Measurements from ENCODE around the gene KRTAP3-2. TPM values are rescaled to one million over a fixed set of nuclear protein-coding genes. Genes with fewer than 3 reads are reported as not detected.

KRTAP3-2 gene
- polyA plus RNA-seq, 1 donor from 2014 or later = not detected

GRCh38 chr17:41001795-41002194 lies 2.1 kb upstream of the KRTAP3-2 start:
- TF ChIP-seq EP300 (conservative IDR thresholded peaks at IDR 0.05; ENCODE audit: poor library complexity, severe bottlenecking) = no peak
- TF ChIP-seq REST (IDR thresholded peaks at IDR 0.05; ENCODE audit: borderline replicate concordance) = no peak
- TF ChIP-seq MXI1 (conservative IDR thresholded peaks at IDR 0.05; ENCODE audit: poor library complexity, severe bottlenecking) = no peak
- no peak for TF ChIP-seq SMC3 (conservative IDR thresholded peaks at IDR 0.05; ENCODE audit: poor library complexity)
- TF ChIP-seq RAD21 (conservative IDR thresholded peaks at IDR 0.05) = no peak
- TF ChIP-seq EZH2 (IDR thresholded peaks at IDR 0.05; ENCODE audit: borderline replicate concordance, insufficient read depth, low read length, poor library complexity, severe bottlenecking) = no peak
- TF ChIP-seq POLR2AphosphoS5 (IDR thresholded peaks at IDR 0.05) = no peak
- no peak overlapping the region for H3K27ac ChIP-seq (ENCODE audit: low read length)
- H3K79me2 ChIP-seq (replicated peaks; ENCODE audit: insufficient read depth, low read length) = no peaks in the 10 kb centered on the region
- no peaks in the 10 kb centered on the region for H3K9me3 ChIP-seq (ENCODE audit: low read length)
- no peaks in the 10 kb centered on the region for H4K20me1 ChIP-seq (ENCODE audit: insufficient read depth)
- no peak overlapping the region for H3K4me3 ChIP-seq (ENCODE audit: low read length)
- no peaks in the 10 kb centered on the region for H3K27me3 ChIP-seq (ENCODE audit: insufficient read depth, low read depth, low read length)
- H3K4me2 ChIP-seq (ENCODE audit: low read length) = no peak overlapping the region
- no peaks in the 10 kb centered on the region for H3K9me2 ChIP-seq (ENCODE audit: insufficient read depth, low read length)
- no peaks in the 10 kb centered on the region for H3F3A ChIP-seq (ENCODE audit: insufficient read depth, low read length, poor library complexity, severe bottlenecking)
- no peak overlapping the region for H2AFZ ChIP-seq (ENCODE audit: low read depth, low read length)
- H3K9ac ChIP-seq (ENCODE audit: low read length) = no peak overlapping the region
- H3K36me3 ChIP-seq (ENCODE audit: insufficient read depth, low read length) = no peaks in the 10 kb centered on the region

- H3K9me2 ChIP-seq (ENCODE audit: insufficient read depth, low read length) = no peaks in the 10 kb centered on the region
- H3K79me2 ChIP-seq (replicated peaks; ENCODE audit: insufficient read depth, low read length) = no peaks in the 10 kb centered on the region
- H3K4me3 ChIP-seq (ENCODE audit: low read length) = no peak overlapping the region
- no peaks in the 10 kb centered on the region for H3F3A ChIP-seq (ENCODE audit: insufficient read depth, low read length, poor library complexity, severe bottlenecking)
- no peak for TF ChIP-seq POLR2AphosphoS5 (IDR thresholded peaks at IDR 0.05)
- TF ChIP-seq SMC3 (conservative IDR thresholded peaks at IDR 0.05; ENCODE audit: poor library complexity) = no peak
- TF ChIP-seq TAF1 (IDR thresholded peaks at IDR 0.05; ENCODE audit: low read depth) = no peak
- no peak for TF ChIP-seq EZH2 (IDR thresholded peaks at IDR 0.05; ENCODE audit: borderline replicate concordance, insufficient read depth, low read length, poor library complexity, severe bottlenecking)
- TF ChIP-seq CTCF (IDR thresholded peaks at IDR 0.05; ENCODE audit: poor library complexity, severe bottlenecking) = no peak
- no peak for TF ChIP-seq REST (IDR thresholded peaks at IDR 0.05; ENCODE audit: borderline replicate concordance)
- no peak for TF ChIP-seq RAD21 (conservative IDR thresholded peaks at IDR 0.05)
- TF ChIP-seq EP300 (conservative IDR thresholded peaks at IDR 0.05; ENCODE audit: poor library complexity, severe bottlenecking) = no peak
- TF ChIP-seq MXI1 (conservative IDR thresholded peaks at IDR 0.05; ENCODE audit: poor library complexity, severe bottlenecking) = no peak
- no peak overlapping the region for H3K27ac ChIP-seq (ENCODE audit: low read length)
- H3K4me2 ChIP-seq (ENCODE audit: low read length) = no peak overlapping the region
- H4K20me1 ChIP-seq (ENCODE audit: insufficient read depth) = no peaks in the 10 kb centered on the region
- H2AFZ ChIP-seq (ENCODE audit: low read depth, low read length) = no peak overlapping the region
- H3K27me3 ChIP-seq (ENCODE audit: insufficient read depth, low read depth, low read length) = no peaks in the 10 kb centered on the region
- no peak overlapping the region for H3K9ac ChIP-seq (ENCODE audit: low read length)
- H3K9me3 ChIP-seq (ENCODE audit: low read length) = no peaks in the 10 kb centered on the region
- H3K36me3 ChIP-seq (ENCODE audit: insufficient read depth, low read length) = no peaks in the 10 kb centered on the region
Observed at GRCh38 chr17:40997361-40997760, 2.3 kb downstream of the KRTAP3-2 start.
